Measurements from ENCODE around the gene SBF2. TPM values are rescaled to one million over a fixed set of nuclear protein-coding genes. Genes with fewer than 3 reads are reported as not detected.

Gene SBF2
- total and polyA plus RNA-seq, 2 of the 13 experiments (the other 11 are each of a cell fraction or from before 2014, with no cell fraction given), result 24.0 to 45.8 TPM

DNA sequence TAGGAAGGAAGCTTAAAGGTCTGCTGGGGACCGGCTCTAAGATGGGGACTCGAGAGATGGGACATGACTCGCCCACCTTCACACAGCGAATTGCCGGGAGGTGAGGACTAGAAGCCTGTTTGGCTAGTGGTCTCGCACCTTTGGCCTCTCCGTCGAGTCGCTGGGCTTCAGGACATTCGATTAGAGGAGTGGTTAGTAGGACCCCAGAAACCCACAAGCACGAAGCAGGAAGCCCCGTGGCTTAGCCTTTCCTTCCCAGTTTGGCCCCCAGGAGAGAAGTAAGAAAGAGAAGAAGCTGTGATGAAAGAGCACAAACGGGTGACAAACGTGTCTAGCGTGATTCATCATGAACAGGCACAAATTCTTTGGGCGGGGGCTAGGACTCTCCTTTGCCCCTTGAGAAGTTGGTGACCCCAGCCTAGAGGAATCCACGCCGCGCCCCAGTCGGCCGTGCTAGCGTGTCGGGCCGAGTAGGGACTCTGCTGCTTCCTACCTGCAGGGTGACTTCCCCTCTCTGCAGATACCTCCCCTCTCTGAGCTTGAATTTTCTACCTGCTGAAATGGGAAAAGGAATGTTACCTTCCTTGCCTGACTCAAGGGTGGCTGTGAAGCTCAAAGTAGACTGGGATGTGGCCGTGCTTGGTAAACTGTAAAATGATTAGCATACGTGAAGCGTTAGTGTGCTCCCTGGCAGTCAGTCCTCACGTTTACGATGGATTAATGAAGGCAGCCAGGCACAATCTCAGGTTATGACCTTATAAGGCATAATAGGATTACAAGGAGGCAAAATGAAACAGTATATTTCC lies 9.7 kb upstream of the SBF2 start (continued):
- peak; percentile 14; the same call in 1 of the 2 replicates for TF ChIP-seq ZNF12 (CRISPR knock-in tag; IDR thresholded peaks at IDR 0.05)
- TF ChIP-seq, protein P1, sequence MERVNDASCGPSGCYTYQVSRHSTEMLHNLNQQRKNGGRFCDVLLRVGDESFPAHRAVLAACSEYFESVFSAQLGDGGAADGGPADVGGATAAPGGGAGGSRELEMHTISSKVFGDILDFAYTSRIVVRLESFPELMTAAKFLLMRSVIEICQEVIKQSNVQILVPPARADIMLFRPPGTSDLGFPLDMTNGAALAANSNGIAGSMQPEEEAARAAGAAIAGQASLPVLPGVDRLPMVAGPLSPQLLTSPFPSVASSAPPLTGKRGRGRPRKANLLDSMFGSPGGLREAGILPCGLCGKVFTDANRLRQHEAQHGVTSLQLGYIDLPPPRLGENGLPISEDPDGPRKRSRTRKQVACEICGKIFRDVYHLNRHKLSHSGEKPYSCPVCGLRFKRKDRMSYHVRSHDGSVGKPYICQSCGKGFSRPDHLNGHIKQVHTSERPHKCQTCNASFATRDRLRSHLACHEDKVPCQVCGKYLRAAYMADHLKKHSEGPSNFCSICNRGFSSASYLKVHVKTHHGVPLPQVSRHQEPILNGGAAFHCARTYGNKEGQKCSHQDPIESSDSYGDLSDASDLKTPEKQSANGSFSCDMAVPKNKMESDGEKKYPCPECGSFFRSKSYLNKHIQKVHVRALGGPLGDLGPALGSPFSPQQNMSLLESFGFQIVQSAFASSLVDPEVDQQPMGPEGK (CRISPR knock-in tag; IDR thresholded peaks at IDR 0.05), result peak; percentile 55; the same call in 1 of the 2 replicates
- TF ChIP-seq ZNF44 (CRISPR knock-in tag; IDR thresholded peaks at IDR 0.05), result peak; percentile 6; the same call in 1 of the 2 replicates
- TF ChIP-seq, protein P2, sequence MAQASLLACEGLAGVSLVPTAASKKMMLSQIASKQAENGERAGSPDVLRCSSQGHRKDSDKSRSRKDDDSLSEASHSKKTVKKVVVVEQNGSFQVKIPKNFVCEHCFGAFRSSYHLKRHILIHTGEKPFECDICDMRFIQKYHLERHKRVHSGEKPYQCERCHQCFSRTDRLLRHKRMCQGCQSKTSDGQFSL (CRISPR knock-in tag; IDR thresholded peaks at IDR 0.05), result 0 out of 2 replicates have a peak, but pooled peaks have one; percentile 5
- no peak for TF ChIP-seq ZNF768 (CRISPR knock-in tag; IDR thresholded peaks at IDR 0.05)
- TF ChIP-seq CENPT (CRISPR knock-in tag; IDR thresholded peaks at IDR 0.05; ENCODE audit: low read depth), result no peak
- peak; percentile 28; the same call in 1 of the 2 replicates for TF ChIP-seq POLR2G (IDR thresholded peaks at IDR 0.05; ENCODE audit: low read depth, low read length)
- TF ChIP-seq TCF7L2 (IDR thresholded peaks at IDR 0.05; ENCODE audit: low read depth, low read length), result no peak
- TF ChIP-seq, protein P3, sequence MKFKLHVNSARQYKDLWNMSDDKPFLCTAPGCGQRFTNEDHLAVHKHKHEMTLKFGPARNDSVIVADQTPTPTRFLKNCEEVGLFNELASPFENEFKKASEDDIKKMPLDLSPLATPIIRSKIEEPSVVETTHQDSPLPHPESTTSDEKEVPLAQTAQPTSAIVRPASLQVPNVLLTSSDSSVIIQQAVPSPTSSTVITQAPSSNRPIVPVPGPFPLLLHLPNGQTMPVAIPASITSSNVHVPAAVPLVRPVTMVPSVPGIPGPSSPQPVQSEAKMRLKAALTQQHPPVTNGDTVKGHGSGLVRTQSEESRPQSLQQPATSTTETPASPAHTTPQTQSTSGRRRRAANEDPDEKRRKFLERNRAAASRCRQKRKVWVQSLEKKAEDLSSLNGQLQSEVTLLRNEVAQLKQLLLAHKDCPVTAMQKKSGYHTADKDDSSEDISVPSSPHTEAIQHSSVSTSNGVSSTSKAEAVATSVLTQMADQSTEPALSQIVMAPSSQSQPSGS (CRISPR knock-in tag; IDR thresholded peaks at IDR 0.05), result no peak
- TF ChIP-seq POLR2A (IDR thresholded peaks at IDR 0.05; ENCODE audit: insufficient read depth in 1 of 2, low read depth in 2 of 2, low read length in 2 of 2), result peak in 1 of 2 experiments; percentile 60; a peak in 2 of 4 replicates
- TF ChIP-seq SMAD3 (CRISPR knock-in tag; IDR thresholded peaks at IDR 0.05), result no peak; the same call in 1 of the 2 replicates
- TF ChIP-seq SRSF9 (IDR thresholded peaks at IDR 0.05; ENCODE audit: borderline replicate concordance, insufficient read depth, low read depth, low read length, poor library complexity, severe bottlenecking), result no peak
- peak; percentile 5; the same call in 1 of the 2 replicates for TF ChIP-seq HDAC2 (CRISPR knock-in tag; IDR thresholded peaks at IDR 0.05)
- TF ChIP-seq ZNF724P (CRISPR knock-in tag; IDR thresholded peaks at IDR 0.05; ENCODE audit: borderline replicate concordance), result no peak
- TF ChIP-seq, protein P4, sequence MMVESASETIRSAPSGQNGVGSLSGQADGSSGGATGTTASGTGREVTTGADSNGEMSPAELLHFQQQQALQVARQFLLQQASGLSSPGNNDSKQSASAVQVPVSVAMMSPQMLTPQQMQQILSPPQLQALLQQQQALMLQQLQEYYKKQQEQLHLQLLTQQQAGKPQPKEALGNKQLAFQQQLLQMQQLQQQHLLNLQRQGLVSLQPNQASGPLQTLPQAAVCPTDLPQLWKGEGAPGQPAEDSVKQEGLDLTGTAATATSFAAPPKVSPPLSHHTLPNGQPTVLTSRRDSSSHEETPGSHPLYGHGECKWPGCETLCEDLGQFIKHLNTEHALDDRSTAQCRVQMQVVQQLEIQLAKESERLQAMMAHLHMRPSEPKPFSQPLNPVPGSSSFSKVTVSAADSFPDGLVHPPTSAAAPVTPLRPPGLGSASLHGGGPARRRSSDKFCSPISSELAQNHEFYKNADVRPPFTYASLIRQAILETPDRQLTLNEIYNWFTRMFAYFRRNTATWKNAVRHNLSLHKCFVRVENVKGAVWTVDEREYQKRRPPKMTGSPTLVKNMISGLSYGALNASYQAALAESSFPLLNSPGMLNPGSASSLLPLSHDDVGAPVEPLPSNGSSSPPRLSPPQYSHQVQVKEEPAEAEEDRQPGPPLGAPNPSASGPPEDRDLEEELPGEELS (CRISPR knock-in tag; IDR thresholded peaks at IDR 0.05), result no peak
- 0 out of 2 replicates have a peak, but pooled peaks have one; percentile 23 for TF ChIP-seq MAF1 (CRISPR knock-in tag; IDR thresholded peaks at IDR 0.05; ENCODE audit: borderline replicate concordance)
- TF ChIP-seq, protein P5, sequence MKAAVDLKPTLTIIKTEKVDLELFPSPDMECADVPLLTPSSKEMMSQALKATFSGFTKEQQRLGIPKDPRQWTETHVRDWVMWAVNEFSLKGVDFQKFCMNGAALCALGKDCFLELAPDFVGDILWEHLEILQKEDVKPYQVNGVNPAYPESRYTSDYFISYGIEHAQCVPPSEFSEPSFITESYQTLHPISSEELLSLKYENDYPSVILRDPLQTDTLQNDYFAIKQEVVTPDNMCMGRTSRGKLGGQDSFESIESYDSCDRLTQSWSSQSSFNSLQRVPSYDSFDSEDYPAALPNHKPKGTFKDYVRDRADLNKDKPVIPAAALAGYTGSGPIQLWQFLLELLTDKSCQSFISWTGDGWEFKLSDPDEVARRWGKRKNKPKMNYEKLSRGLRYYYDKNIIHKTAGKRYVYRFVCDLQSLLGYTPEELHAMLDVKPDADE (CRISPR knock-in tag; IDR thresholded peaks at IDR 0.05), result no peak
- peak; percentile 23; the same call in 1 of the 2 replicates for TF ChIP-seq YEATS4 (CRISPR knock-in tag; IDR thresholded peaks at IDR 0.05; ENCODE audit: borderline replicate concordance)
- peak; percentile 62; the same call in 1 of the 2 replicates for TF ChIP-seq ZNF777 (CRISPR knock-in tag; IDR thresholded peaks at IDR 0.05)
- peak; percentile 9; the same call in 1 of the 2 replicates for TF ChIP-seq NFKB2 (CRISPR knock-in tag; IDR thresholded peaks at IDR 0.05; ENCODE audit: borderline replicate concordance)
- TF ChIP-seq, protein P6, sequence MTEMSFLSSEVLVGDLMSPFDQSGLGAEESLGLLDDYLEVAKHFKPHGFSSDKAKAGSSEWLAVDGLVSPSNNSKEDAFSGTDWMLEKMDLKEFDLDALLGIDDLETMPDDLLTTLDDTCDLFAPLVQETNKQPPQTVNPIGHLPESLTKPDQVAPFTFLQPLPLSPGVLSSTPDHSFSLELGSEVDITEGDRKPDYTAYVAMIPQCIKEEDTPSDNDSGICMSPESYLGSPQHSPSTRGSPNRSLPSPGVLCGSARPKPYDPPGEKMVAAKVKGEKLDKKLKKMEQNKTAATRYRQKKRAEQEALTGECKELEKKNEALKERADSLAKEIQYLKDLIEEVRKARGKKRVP (CRISPR knock-in tag; IDR thresholded peaks at IDR 0.05), result 0 out of 4 replicates have a peak, but pooled peaks of 1 of the 2 experiments have one; percentile 6
